Measurements from ENCODE around the gene MRPL23.

DNA sequence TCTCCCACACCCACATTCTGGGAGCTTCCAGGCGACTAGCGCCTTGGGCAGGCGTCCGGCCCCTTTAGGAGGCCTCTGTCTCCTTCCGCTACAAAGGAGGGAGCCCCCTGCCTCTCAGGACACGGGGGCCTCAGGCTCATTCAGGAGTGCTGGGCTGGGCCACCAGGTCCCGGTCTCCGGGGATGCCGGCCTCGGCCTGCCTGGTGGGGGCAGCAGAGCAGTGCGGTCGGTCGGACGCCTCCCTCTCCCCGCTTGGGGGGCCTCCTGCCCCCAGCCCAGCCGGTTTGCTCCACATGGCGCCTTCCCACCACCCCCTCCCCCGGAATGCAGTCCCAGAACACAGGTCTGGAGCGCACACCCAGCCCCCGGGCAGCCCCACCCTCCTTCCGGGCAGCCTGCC is 21.9 kb downstream of the MRPL23 start:
- TF ChIP-seq, protein P1, sequence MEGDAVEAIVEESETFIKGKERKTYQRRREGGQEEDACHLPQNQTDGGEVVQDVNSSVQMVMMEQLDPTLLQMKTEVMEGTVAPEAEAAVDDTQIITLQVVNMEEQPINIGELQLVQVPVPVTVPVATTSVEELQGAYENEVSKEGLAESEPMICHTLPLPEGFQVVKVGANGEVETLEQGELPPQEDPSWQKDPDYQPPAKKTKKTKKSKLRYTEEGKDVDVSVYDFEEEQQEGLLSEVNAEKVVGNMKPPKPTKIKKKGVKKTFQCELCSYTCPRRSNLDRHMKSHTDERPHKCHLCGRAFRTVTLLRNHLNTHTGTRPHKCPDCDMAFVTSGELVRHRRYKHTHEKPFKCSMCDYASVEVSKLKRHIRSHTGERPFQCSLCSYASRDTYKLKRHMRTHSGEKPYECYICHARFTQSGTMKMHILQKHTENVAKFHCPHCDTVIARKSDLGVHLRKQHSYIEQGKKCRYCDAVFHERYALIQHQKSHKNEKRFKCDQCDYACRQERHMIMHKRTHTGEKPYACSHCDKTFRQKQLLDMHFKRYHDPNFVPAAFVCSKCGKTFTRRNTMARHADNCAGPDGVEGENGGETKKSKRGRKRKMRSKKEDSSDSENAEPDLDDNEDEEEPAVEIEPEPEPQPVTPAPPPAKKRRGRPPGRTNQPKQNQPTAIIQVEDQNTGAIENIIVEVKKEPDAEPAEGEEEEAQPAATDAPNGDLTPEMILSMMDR (IDR thresholded peaks at IDR 0.05; ENCODE audit: borderline replicate concordance, extremely low read depth, low read length, poor library complexity, severe bottlenecking), result no peak
- TF ChIP-seq EZH2 (IDR thresholded peaks at IDR 0.05; ENCODE audit: borderline replicate concordance, low read depth, low read length, severe bottlenecking), result no peak
